Activated naive CD8-positive, alpha-beta T cell treated with anti-CD3 and anti-CD28 coated beads for 36 hours (primary cell): ENCODE results near the gene ALDH1A2. TPM values are rescaled to one million over a fixed set of nuclear protein-coding genes. Genes with fewer than 3 reads are reported as not detected.
"Not testable (repeated sequence)": the region's sequence is repeated elsewhere in the genome, so short reads cannot be mapped to it uniquely, and the experiment has no call there.

ENCODE experiments used
- DNase-seq: peaks from one replicate; pipeline ENCODE4 v3.0.0; 2021
- H3K27ac Mint-ChIP-seq: one replicate; pipeline ENCODE4 v1.8.0; 2022; ENCODE audit warnings: mild to moderate bottlenecking, moderate library complexity, mixed read lengths
- H3K27me3 Mint-ChIP-seq: one replicate; pipeline ENCODE4 v1.8.0; 2022; ENCODE audit warnings: mild to moderate bottlenecking, mixed read lengths
- H3K36me3 Mint-ChIP-seq: one replicate; pipeline ENCODE4 v1.8.0; 2021; ENCODE audit warnings: mild to moderate bottlenecking, mixed read lengths
- H3K4me1 Mint-ChIP-seq: one replicate; pipeline ENCODE4 v1.8.0; 2021; ENCODE audit warnings: mixed read lengths
- H3K4me3 Mint-ChIP-seq: one replicate; pipeline ENCODE4 v1.8.0; 2022; ENCODE audit warnings: mild to moderate bottlenecking, moderate library complexity, mixed read lengths
- H3K9me3 Mint-ChIP-seq: one replicate; pipeline ENCODE4 v1.8.0; 2022; ENCODE audit warnings: mixed read lengths
- total RNA-seq, 2 experiments: library from RNA; stranded (reverse); gene quantifications; one replicate each; pipeline ENCODE4 v1.2.3, GENCODE V29; 2021

ALDH1A2 gene
- total RNA-seq, 2 experiments from 2014 or later, result 0.35 to 0.90 TPM

GRCh38 chr15:58010983-58011382 lies 54.5 kb downstream of the ALDH1A2 start:
- Mint-ChIP-seq H3K36me3 (no peaks in the 10 kb centered on the region), H3K4me3 (no peak overlapping the region), H3K27me3 (peaks cover 32% of the 10 kb centered on the region), H3K4me1 (no peaks in the 10 kb centered on the region), H3K9me3 (no peaks in the 10 kb centered on the region), H3K27ac (no peak overlapping the region)
- DNase-seq, result no peak

GRCh38 chr15:58003810-58004209 lies 61.7 kb downstream of the ALDH1A2 start:
- H3K4me3 Mint-ChIP-seq, result no peak overlapping the region
- H3K27me3 Mint-ChIP-seq, result peaks cover 24% of the 10 kb centered on the region
- H3K9me3 Mint-ChIP-seq, result peaks cover 3% of the 10 kb centered on the region
- no peaks in the 10 kb centered on the region for H3K36me3 Mint-ChIP-seq
- no peak for DNase-seq
- H3K4me1 Mint-ChIP-seq, result no peaks in the 10 kb centered on the region
- H3K27ac Mint-ChIP-seq, result no peak overlapping the region

GRCh38 chr15:58002338-58003126 lies 63.0 kb downstream of the ALDH1A2 start:
- Mint-ChIP-seq H3K4me1 (no peaks in the 10 kb centered on the region), H3K9me3 (peaks cover 3% of the 10 kb centered on the region), H3K4me3 (no peak overlapping the region)

GRCh38 chr15:57999699-58000098 lies 65.8 kb downstream of the ALDH1A2 start:
- H3K27me3 Mint-ChIP-seq, result peaks cover 43% of the 10 kb centered on the region

More at GRCh38 chr15:58002338-58003126, 63.0 kb downstream of the ALDH1A2 start:
- H3K36me3 Mint-ChIP-seq, result no peaks in the 10 kb centered on the region
- no peak overlapping the region for H3K27ac Mint-ChIP-seq
- no peak for DNase-seq
- H3K27me3 Mint-ChIP-seq, result peaks cover 32% of the 10 kb centered on the region

GRCh38 chr15:57996561-57996960 lies 69.0 kb downstream of the ALDH1A2 start:
- Mint-ChIP-seq H3K36me3 (no peaks in the 10 kb centered on the region), H3K27me3 (peaks cover 56% of the 10 kb centered on the region), H3K9me3 (peaks cover 3% of the 10 kb centered on the region), H3K4me1 (no peaks in the 10 kb centered on the region), H3K4me3 (no peak overlapping the region), H3K27ac (no peak overlapping the region)
- DNase-seq, result no peak

More at GRCh38 chr15:57999699-58000098, 65.8 kb downstream of the ALDH1A2 start:
- H3K36me3 Mint-ChIP-seq, H3K4me3 Mint-ChIP-seq, DNase-seq, H3K4me1 Mint-ChIP-seq, H3K27ac Mint-ChIP-seq, H3K9me3 Mint-ChIP-seq: not testable (repeated sequence)

GRCh38 chr15:57994221-57995049 lies 71.1 kb downstream of the ALDH1A2 start:
- Mint-ChIP-seq H3K27ac (no peak overlapping the region), H3K4me3 (no peak overlapping the region), H3K36me3 (no peaks in the 10 kb centered on the region), H3K9me3 (peaks cover 1% of the 10 kb centered on the region), H3K4me1 (no peaks in the 10 kb centered on the region), H3K27me3 (peaks cover 47% of the 10 kb centered on the region)
- DNase-seq, result no peak

- DNase-seq, result no peak
- peaks cover 39% of the 10 kb centered on the region for H3K27me3 Mint-ChIP-seq
- no peak overlapping the region for H3K4me3 Mint-ChIP-seq
- H3K36me3 Mint-ChIP-seq, result no peaks in the 10 kb centered on the region
- no peaks in the 10 kb centered on the region for H3K4me1 Mint-ChIP-seq
- no peak overlapping the region for H3K27ac Mint-ChIP-seq
- no peaks in the 10 kb centered on the region for H3K9me3 Mint-ChIP-seq
Measured at GRCh38 chr15:57993409-57994145, 71.9 kb downstream of the ALDH1A2 start.

- Mint-ChIP-seq H3K9me3 (no peaks in the 10 kb centered on the region), H3K4me3 (no peak overlapping the region), H3K27me3 (peaks cover 34% of the 10 kb centered on the region), H3K36me3 (no peaks in the 10 kb centered on the region), H3K27ac (no peak overlapping the region), H3K4me1 (no peaks in the 10 kb centered on the region)
- no peak for DNase-seq
Measured at GRCh38 chr15:57992761-57993355, 72.7 kb downstream of the ALDH1A2 start.

- no peak for DNase-seq
- no peaks in the 10 kb centered on the region for H3K36me3 Mint-ChIP-seq
- H3K27ac Mint-ChIP-seq, result no peak overlapping the region
- H3K4me1 Mint-ChIP-seq, result no peaks in the 10 kb centered on the region
- H3K27me3 Mint-ChIP-seq, result no peaks in the 10 kb centered on the region
- no peaks in the 10 kb centered on the region for H3K9me3 Mint-ChIP-seq
- H3K4me3 Mint-ChIP-seq, result no peak overlapping the region
Measured at GRCh38 chr15:57973534-57973933, 92.0 kb downstream of the ALDH1A2 start.

GRCh38 chr15:57972864-57973263 lies 92.6 kb downstream of the ALDH1A2 start:
- H3K27me3 Mint-ChIP-seq, result no peaks in the 10 kb centered on the region
- no peaks in the 10 kb centered on the region for H3K36me3 Mint-ChIP-seq
- H3K4me3 Mint-ChIP-seq, result no peak overlapping the region
- no peak for DNase-seq
- H3K27ac Mint-ChIP-seq, result no peak overlapping the region
- no peaks in the 10 kb centered on the region for H3K4me1 Mint-ChIP-seq
- no peaks in the 10 kb centered on the region for H3K9me3 Mint-ChIP-seq

GRCh38 chr15:57969996-57970395 lies 95.5 kb downstream of the ALDH1A2 start:
- no peak for DNase-seq
- no peaks in the 10 kb centered on the region for H3K9me3 Mint-ChIP-seq
- H3K27me3 Mint-ChIP-seq, result no peaks in the 10 kb centered on the region
- no peak overlapping the region for H3K4me3 Mint-ChIP-seq
- H3K36me3 Mint-ChIP-seq, result no peaks in the 10 kb centered on the region
- no peaks in the 10 kb centered on the region for H3K4me1 Mint-ChIP-seq
- H3K27ac Mint-ChIP-seq, result no peak overlapping the region

- no peaks in the 10 kb centered on the region for H3K36me3 Mint-ChIP-seq
- H3K9me3 Mint-ChIP-seq, result no peaks in the 10 kb centered on the region
- no peak for DNase-seq
- no peaks in the 10 kb centered on the region for H3K27me3 Mint-ChIP-seq
- no peak overlapping the region for H3K4me3 Mint-ChIP-seq
- no peak overlapping the region for H3K27ac Mint-ChIP-seq
- H3K4me1 Mint-ChIP-seq, result no peaks in the 10 kb centered on the region
Measured at GRCh38 chr15:57969355-57969754, 96.2 kb downstream of the ALDH1A2 start.

- Mint-ChIP-seq H3K36me3 (no peaks in the 10 kb centered on the region), H3K27ac (no peak overlapping the region), H3K4me3 (no peak overlapping the region), H3K4me1 (no peaks in the 10 kb centered on the region), H3K9me3 (no peaks in the 10 kb centered on the region), H3K27me3 (peaks cover 20% of the 10 kb centered on the region)
- no peak for DNase-seq
Measured at GRCh38 chr15:57962887-57963286, 102.6 kb downstream of the ALDH1A2 start.

- Mint-ChIP-seq H3K4me1 (no peaks in the 10 kb centered on the region), H3K36me3 (no peaks in the 10 kb centered on the region), H3K27ac (no peak overlapping the region), H3K9me3 (no peaks in the 10 kb centered on the region), H3K4me3 (no peak overlapping the region), H3K27me3 (peaks cover 20% of the 10 kb centered on the region)
- no peak for DNase-seq
Measured at GRCh38 chr15:57961919-57962318, 103.6 kb downstream of the ALDH1A2 start.

GRCh38 chr15:57957113-57957512 lies 108.4 kb downstream of the ALDH1A2 start:
- no peaks in the 10 kb centered on the region for H3K4me1 Mint-ChIP-seq
- H3K9me3 Mint-ChIP-seq, result no peaks in the 10 kb centered on the region
- H3K27ac Mint-ChIP-seq, result no peak overlapping the region

More at GRCh38 chr15:57957113-57957512, 108.4 kb downstream of the ALDH1A2 start:
- Mint-ChIP-seq H3K36me3 (no peaks in the 10 kb centered on the region), H3K4me3 (no peak overlapping the region), H3K27me3 (peaks cover 23% of the 10 kb centered on the region)
- no peak for DNase-seq
